Measurements from ENCODE around the gene ANKRD39. TPM values are rescaled to one million over a fixed set of nuclear protein-coding genes. Genes with fewer than 3 reads are reported as not detected.

ANKRD39 gene
- total and polyA plus RNA-seq, 9 of the 15 experiments (the other 6 are each of a cell fraction or from before 2014, with no cell fraction given) = 8.2 to 33.1 (median 23.8) TPM

GRCh38 chr2:96869822-96870625, 12.2 kb upstream of the ANKRD39 start, which contains the start of gene SEMA4C (continued):
- TF ChIP-seq MNT (conservative IDR thresholded peaks at IDR 0.05) = peak in 1 of 2 experiments; percentile 55; a peak in 2 of 4 replicates
- TF ChIP-seq HMG20B (CRISPR knock-in tag; IDR thresholded peaks at IDR 0.05) = no peak
- TF ChIP-seq SMARCC2 (IDR thresholded peaks at IDR 0.05; ENCODE audit: low read depth) = no peak; the same call in 1 of the 2 replicates
- no peak for TF ChIP-seq RHOXF2B (CRISPR knock-in tag; conservative IDR thresholded peaks at IDR 0.05)
- TF ChIP-seq ZBTB11 (CRISPR knock-in tag; IDR thresholded peaks at IDR 0.05) = peak in 1 of 3 experiments; percentile 14; a peak in 1 of 6 replicates
- TF ChIP-seq ZC3H11A (IDR thresholded peaks at IDR 0.05; ENCODE audit: low read depth, low read length) = no peak
- TF ChIP-seq ILK (tag; IDR thresholded peaks at IDR 0.05; ENCODE audit: borderline replicate concordance, low read depth) = no peak
- no peak for TF ChIP-seq MECOM (CRISPR knock-in tag; IDR thresholded peaks at IDR 0.05)
- no peak for TF ChIP-seq ZC3H8 (IDR thresholded peaks at IDR 0.05)
- no peak for TF ChIP-seq ELF1 (tag; IDR thresholded peaks at IDR 0.05)
- peak; percentile 63; the same call in 1 of the 2 replicates for TF ChIP-seq ZBTB7A (IDR thresholded peaks at IDR 0.05; ENCODE audit: borderline replicate concordance, control insufficient read depth, low read depth, low read length)
- TF ChIP-seq SAFB2 (IDR thresholded peaks at IDR 0.05; ENCODE audit: borderline replicate concordance, low read depth, low read length, severe bottlenecking) = no peak
- no peak for TF ChIP-seq CEBPG (CRISPR knock-in tag; IDR thresholded peaks at IDR 0.05)
- no peak for TF ChIP-seq CEBPG (tag; conservative IDR thresholded peaks at IDR 0.05 in 1 of 2, IDR thresholded peaks at IDR 0.05 in 1 of 2)
- no peak for TF ChIP-seq ZNF143 (CRISPR knock-in tag; IDR thresholded peaks at IDR 0.05)
- TF ChIP-seq ZNF699 (CRISPR knock-in tag; IDR thresholded peaks at IDR 0.05; ENCODE audit: insufficient replicate concordance) = no peak
- no peak for TF ChIP-seq NFYB (IDR thresholded peaks at IDR 0.05; ENCODE audit: extremely low read depth, insufficient read length)
- peak; percentile 26 for TF ChIP-seq PRDM10 (IDR thresholded peaks at IDR 0.05; ENCODE audit: partially characterized antibody)

All from K562 (cell line).